ENCODE measurements around the gene SLC46A3.
"Not testable (repeated sequence)": the region's sequence is repeated elsewhere in the genome, so short reads cannot be mapped to it uniquely, and the experiment has no call there.

Gene SLC46A3

GRCh38 chr13:28718543-28719226 is at the start of gene SLC46A3:
TSS of gene SLC46A3 (minus strand) at chr13:28718970. CDS start at chr13:28717998, 972 bp downstream.
- DNase-seq (ENCODE audit: low spot score), result peak; percentile 96

- DNase-seq (ENCODE audit: low spot score), result no peak
These were observed 45.1 kb upstream of the SLC46A3 start for GRCh38 chr13:28763887-28764286.

- DNase-seq (ENCODE audit: low spot score), result no peak
These were observed 42.8 kb upstream of the SLC46A3 start for GRCh38 chr13:28761586-28761985.

GRCh38 chr13:28755546-28755870 is 36.7 kb upstream of the SLC46A3 start:
- no peak for DNase-seq (ENCODE audit: low spot score)

- DNase-seq (ENCODE audit: low spot score), result no peak
These were observed 36.2 kb upstream of the SLC46A3 start for GRCh38 chr13:28754698-28755545.

GRCh38 chr13:28753946-28754345 is 35.2 kb upstream of the SLC46A3 start:
- DNase-seq (ENCODE audit: low spot score), result no peak

GRCh38 chr13:28753208-28753892 is 34.6 kb upstream of the SLC46A3 start:
- peak; percentile 81 for DNase-seq (ENCODE audit: low spot score)

- no peak for DNase-seq (ENCODE audit: low spot score)
These were observed 32.6 kb upstream of the SLC46A3 start for GRCh38 chr13:28751175-28751960.

- DNase-seq (ENCODE audit: low spot score), result no peak
These were observed 31.6 kb upstream of the SLC46A3 start for GRCh38 chr13:28750187-28751045.

GRCh38 chr13:28747851-28748250 is 29.1 kb upstream of the SLC46A3 start:
- DNase-seq (ENCODE audit: low spot score), result no peak

- DNase-seq (ENCODE audit: low spot score), result no peak
These were observed 27.5 kb upstream of the SLC46A3 start for GRCh38 chr13:28746287-28746612.

GRCh38 chr13:28744656-28745055 is 25.9 kb upstream of the SLC46A3 start:
- no peak for DNase-seq (ENCODE audit: low spot score)

GRCh38 chr13:28744091-28744536 is 25.3 kb upstream of the SLC46A3 start:
- DNase-seq (ENCODE audit: low spot score), result no peak

GRCh38 chr13:28743499-28744083 is 24.8 kb upstream of the SLC46A3 start:
- no peak for DNase-seq (ENCODE audit: low spot score)

- DNase-seq (ENCODE audit: low spot score), result no peak
These were observed 24.2 kb upstream of the SLC46A3 start for GRCh38 chr13:28743020-28743419.

GRCh38 chr13:28742445-28742844 is 23.7 kb upstream of the SLC46A3 start:
- not testable (repeated sequence) for DNase-seq (ENCODE audit: low spot score)

- peak; percentile 10 for DNase-seq (ENCODE audit: low spot score)
These were observed 22.3 kb upstream of the SLC46A3 start for GRCh38 chr13:28741084-28741491.

GRCh38 chr13:28739376-28739775 is 20.6 kb upstream of the SLC46A3 start:
- DNase-seq (ENCODE audit: low spot score), result no peak

GRCh38 chr13:28735481-28736029 is 16.8 kb upstream of the SLC46A3 start:
- DNase-seq (ENCODE audit: low spot score), result no peak

GRCh38 chr13:28734906-28735305 is 16.1 kb upstream of the SLC46A3 start:
- no peak for DNase-seq (ENCODE audit: low spot score)
